Measurements from ENCODE around the gene PNPLA3. TPM values are rescaled to one million over a fixed set of nuclear protein-coding genes. Genes with fewer than 3 reads are reported as not detected.

Gene PNPLA3
- total RNA-seq, 1 donor from 2014 or later = not detected

GRCh38 chr22:43883012-43883661, 40.5 kb upstream of the PNPLA3 start:
- intact Hi-C loops (cut with DNase I) = no loop called here
- no peak for DNase-seq (ENCODE audit: low spot score in 2 of 2)
- TF ChIP-seq CTCF (IDR thresholded peaks at IDR 0.05) = peak in 2 of 3 experiments; percentile 8 to 19
- Histone ChIP-seq H3K4me3 (no peak overlapping the region), H3K36me3 (no peaks in the 10 kb centered on the region), H3K27me3 (no peaks in the 10 kb centered on the region), H3K4me1 (no peaks in the 10 kb centered on the region), H3K27ac (no peak overlapping the region), H3K9me3 (no peaks in the 10 kb centered on the region)

- Histone ChIP-seq H3K4me3 (no peak overlapping the region), H3K27me3 (no peaks in the 10 kb centered on the region), H3K4me1 (no peaks in the 10 kb centered on the region), H3K9me3 (no peaks in the 10 kb centered on the region), H3K27ac (no peak overlapping the region), H3K36me3 (no peaks in the 10 kb centered on the region)
- intact Hi-C loops (cut with DNase I) = no loop called here
- no peak for DNase-seq (ENCODE audit: low spot score in 2 of 2)
- no peak for TF ChIP-seq CTCF (IDR thresholded peaks at IDR 0.05)
Measured at GRCh38 chr22:43883719-43884415, 39.7 kb upstream of the PNPLA3 start.

GRCh38 chr22:43884600-43885318, 38.8 kb upstream of the PNPLA3 start:
- H3K36me3 ChIP-seq = no peaks in the 10 kb centered on the region
- intact Hi-C loops (cut with DNase I) = no loop called here
- DNase-seq (ENCODE audit: low spot score in 2 of 2) = no peak
- no peak overlapping the region for H3K27ac ChIP-seq
- H3K27me3 ChIP-seq = no peaks in the 10 kb centered on the region
- no peaks in the 10 kb centered on the region for H3K4me1 ChIP-seq
- TF ChIP-seq CTCF (IDR thresholded peaks at IDR 0.05) = peak; percentile 5 to 48 (median 36)
- H3K9me3 ChIP-seq = no peaks in the 10 kb centered on the region
- no peak overlapping the region for H3K4me3 ChIP-seq

GRCh38 chr22:43885319-43885671, 38.3 kb upstream of the PNPLA3 start:
- TF ChIP-seq CTCF (IDR thresholded peaks at IDR 0.05) = no peak
- intact Hi-C loops (cut with DNase I) = no loop called here
- Histone ChIP-seq H3K4me1 (no peaks in the 10 kb centered on the region), H3K27me3 (no peaks in the 10 kb centered on the region), H3K9me3 (no peaks in the 10 kb centered on the region), H3K27ac (no peak overlapping the region), H3K4me3 (no peak overlapping the region), H3K36me3 (no peaks in the 10 kb centered on the region)
- no peak for DNase-seq (ENCODE audit: low spot score in 2 of 2)

DNA sequence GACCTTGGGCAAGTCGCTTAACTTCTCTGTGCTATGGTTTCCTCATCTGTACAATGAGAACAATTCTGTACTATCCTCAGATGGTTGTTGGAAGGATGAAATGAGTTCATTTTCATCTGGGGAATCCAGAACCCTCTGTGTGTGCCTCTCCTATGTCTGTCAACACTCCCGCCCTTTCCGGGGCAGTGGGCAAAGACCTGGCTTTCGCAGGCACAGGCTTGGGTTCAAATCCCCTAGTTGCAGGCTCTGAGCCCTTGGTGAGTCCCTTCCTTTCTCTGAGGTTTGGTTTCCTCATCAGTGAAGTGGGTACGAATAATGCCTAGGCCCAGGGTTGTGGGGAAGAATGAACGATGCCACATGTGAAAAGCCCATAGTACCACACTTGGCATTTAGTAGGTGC, 37.8 kb upstream of the PNPLA3 start:
- Histone ChIP-seq H3K4me1 (no peaks in the 10 kb centered on the region), H3K36me3 (no peaks in the 10 kb centered on the region), H3K27ac (no peak overlapping the region), H3K4me3 (no peak overlapping the region), H3K27me3 (no peaks in the 10 kb centered on the region), H3K9me3 (no peaks in the 10 kb centered on the region)
- DNase-seq (ENCODE audit: low spot score in 2 of 2) = no peak
- no peak for TF ChIP-seq CTCF (IDR thresholded peaks at IDR 0.05)
- intact Hi-C loops (cut with DNase I) = no loop called here
